PC-9 (cell line): ENCODE measurements around the gene SLC22A31. TPM values are rescaled to one million over a fixed set of nuclear protein-coding genes. Genes with fewer than 3 reads are reported as not detected.

Experiments used
- BruUV-seq: library from RNA; stranded (reverse); fragments of 400-500 nt; replicated peaks from 2 replicates; lab custom pipeline; 2021; lab: Mats Ljungman, UMichigan
- CTCF ChIA-PET: fragments of 300-600 bp; sonication (Branson Sonifier 250); formaldehyde crosslinking; loops from one replicate; lab custom pipeline; 2022; ENCODE audit warnings: antibody characterized with exemption; lab: Charles Lee
- POLR2A ChIA-PET: fragments of 300-600 bp; sonication (Branson Sonifier 250); formaldehyde crosslinking; loops from one replicate; lab custom pipeline; 2022; ENCODE audit warnings: antibody characterized with exemption; ENCODE audit not compliant: unreplicated experiment; lab: Charles Lee
- DNase-seq, 2 experiments: peaks; one replicate each; pipeline versions ENCODE4 v3.0.0 to v3.0.0-alpha.2; 2015 to 2022; ENCODE audit warnings: mixed read lengths in 1 of 2
- H2AFZ ChIP-seq: fragments of 200-600 bp; sonication (generic); 2 replicates; pipeline ENCODE4 v1.8.1; 2017; ENCODE audit warnings: antibody characterized with exemption
- H3F3A ChIP-seq: fragments of 200-600 bp; sonication (generic); 2 replicates; pipeline ENCODE4 v1.8.1; 2017; ENCODE audit warnings: antibody characterized with exemption, mild to moderate bottlenecking, low read depth; ENCODE audit not compliant: insufficient read depth
- H3K27ac ChIP-seq: fragments of 200-600 bp; sonication (generic); 2 replicates; pipeline ENCODE4 v1.6.1; 2016; ENCODE audit warnings: mixed run types
- H3K27me3 ChIP-seq: fragments of 200-600 bp; sonication (generic); 2 replicates; pipeline ENCODE4 v1.6.1; 2016; ENCODE audit warnings: low read depth, mixed run types; ENCODE audit not compliant: insufficient read depth
- H3K36me3 ChIP-seq: fragments of 200-600 bp; sonication (generic); 2 replicates; pipeline ENCODE4 v1.6.1; 2016; ENCODE audit warnings: low read depth, mixed run types
- H3K4me1 ChIP-seq: fragments of 200-600 bp; sonication (generic); replicated peaks from 2 replicates; pipeline ENCODE4 v1.6.1; 2016; ENCODE audit warnings: mixed run types; ENCODE audit not compliant: insufficient read depth
- H3K4me2 ChIP-seq: fragments of 200-600 bp; sonication (generic); 2 replicates; pipeline ENCODE4 v1.6.1; 2017; ENCODE audit warnings: mixed run types
- H3K4me3 ChIP-seq: fragments of 200-600 bp; sonication (generic); 2 replicates; pipeline ENCODE4 v1.6.1; 2016; ENCODE audit warnings: mixed run types
- H3K79me2 ChIP-seq: fragments of 200-600 bp; sonication (generic); 2 replicates; pipeline ENCODE4 v1.6.1; 2017; ENCODE audit warnings: low read depth, mixed run types
- H3K9me2 ChIP-seq: fragments of 200-600 bp; sonication (generic); 2 replicates; pipeline ENCODE4 v1.8.1; 2017; ENCODE audit warnings: mild to moderate bottlenecking; ENCODE audit not compliant: insufficient read depth
- H3K9me3 ChIP-seq: fragments of 200-600 bp; sonication (generic); 2 replicates; pipeline ENCODE4 v1.8.1; 2016; ENCODE audit warnings: low read depth; ENCODE audit not compliant: insufficient read depth
- H4K20me1 ChIP-seq: fragments of 200-600 bp; sonication (generic); 2 replicates; pipeline ENCODE4 v1.8.1; 2017; ENCODE audit not compliant: insufficient read depth
- EZH2 ChIP-seq: fragments of 200-600 bp; sonication (generic); IDR thresholded peaks from 2 replicates; pipeline ENCODE4 v1.8.0; 2017; ENCODE audit warnings: antibody characterized with exemption, low read depth
- intact Hi-C: fragments of 100-400 bp; cut with micrococcal nuclease; formaldehyde crosslinking; loops from one replicate; pipeline ENCODE4 v1.10.0; 2022; ENCODE audit not compliant: unreplicated experiment
- total RNA-seq: library from RNA; stranded (reverse); gene quantifications from 2 replicates; pipeline ENCODE4 v1.2.3, GENCODE V29; 2021
- TF ChIP-seq, protein P1 (sequence below): fragments of 200-600 bp; sonication (generic); conservative IDR thresholded peaks from 2 replicates; pipeline ENCODE4 v1.6.1; 2017; ENCODE audit warnings: mixed run types, antibody characterized with exemption, mild to moderate bottlenecking, moderate library complexity

SLC22A31 gene
- total RNA-seq, 1 experiment from 2014 or later: 2.5 TPM

DNA sequence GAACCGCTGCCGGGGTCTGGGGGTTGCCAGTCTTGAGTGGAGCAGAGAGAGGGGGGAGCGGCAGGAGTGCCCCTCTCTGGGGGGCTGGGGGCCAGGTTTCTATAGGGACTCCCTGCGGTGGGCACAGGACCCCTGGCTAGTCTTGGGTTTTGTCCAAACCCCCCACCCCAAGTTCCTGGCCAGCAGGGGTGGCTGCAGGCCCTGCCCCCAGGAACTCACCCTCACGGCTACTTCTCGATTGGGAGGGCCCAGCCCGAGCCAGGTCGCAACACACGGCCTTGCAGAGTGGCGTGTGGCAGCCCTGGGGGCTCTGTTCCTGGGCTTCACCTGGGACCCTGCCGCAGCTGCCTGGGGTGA is 28.2 kb downstream of the SLC22A31 start:
- H3K27ac ChIP-seq: no peak overlapping the region
- H4K20me1 ChIP-seq: no peaks in the 10 kb centered on the region; the same call in 1 of the 2 replicates
- no peaks in the 10 kb centered on the region for H3K36me3 ChIP-seq
- no peak overlapping the region for H2AFZ ChIP-seq
- DNase-seq: no peak
- intact Hi-C loops: loop anchor here (10.0 kb wide), 1 partner anchor 717 kb away; the partner anchor contains the start of gene ZFPM1
- H3K4me2 ChIP-seq: no peak overlapping the region
- H3K4me1 ChIP-seq: peaks cover 9% of the 10 kb centered on the region
- no peaks in the 10 kb centered on the region for H3K79me2 ChIP-seq
- peaks cover 11% of the 10 kb centered on the region; the same call in 1 of the 2 replicates for H3F3A ChIP-seq
- no peaks in the 10 kb centered on the region for H3K9me3 ChIP-seq
- peaks cover 32% of the 10 kb centered on the region for H3K27me3 ChIP-seq
- no peaks in the 10 kb centered on the region for H3K9me2 ChIP-seq
- H3K4me3 ChIP-seq: no peak overlapping the region
- ChIA-PET CTCF (no interaction called here), POLR2A (no interaction called here)
- no TSS peak for BruUV-seq
- TF ChIP-seq, protein P1, sequence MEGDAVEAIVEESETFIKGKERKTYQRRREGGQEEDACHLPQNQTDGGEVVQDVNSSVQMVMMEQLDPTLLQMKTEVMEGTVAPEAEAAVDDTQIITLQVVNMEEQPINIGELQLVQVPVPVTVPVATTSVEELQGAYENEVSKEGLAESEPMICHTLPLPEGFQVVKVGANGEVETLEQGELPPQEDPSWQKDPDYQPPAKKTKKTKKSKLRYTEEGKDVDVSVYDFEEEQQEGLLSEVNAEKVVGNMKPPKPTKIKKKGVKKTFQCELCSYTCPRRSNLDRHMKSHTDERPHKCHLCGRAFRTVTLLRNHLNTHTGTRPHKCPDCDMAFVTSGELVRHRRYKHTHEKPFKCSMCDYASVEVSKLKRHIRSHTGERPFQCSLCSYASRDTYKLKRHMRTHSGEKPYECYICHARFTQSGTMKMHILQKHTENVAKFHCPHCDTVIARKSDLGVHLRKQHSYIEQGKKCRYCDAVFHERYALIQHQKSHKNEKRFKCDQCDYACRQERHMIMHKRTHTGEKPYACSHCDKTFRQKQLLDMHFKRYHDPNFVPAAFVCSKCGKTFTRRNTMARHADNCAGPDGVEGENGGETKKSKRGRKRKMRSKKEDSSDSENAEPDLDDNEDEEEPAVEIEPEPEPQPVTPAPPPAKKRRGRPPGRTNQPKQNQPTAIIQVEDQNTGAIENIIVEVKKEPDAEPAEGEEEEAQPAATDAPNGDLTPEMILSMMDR: no peak
- no peak for TF ChIP-seq EZH2

DNA sequence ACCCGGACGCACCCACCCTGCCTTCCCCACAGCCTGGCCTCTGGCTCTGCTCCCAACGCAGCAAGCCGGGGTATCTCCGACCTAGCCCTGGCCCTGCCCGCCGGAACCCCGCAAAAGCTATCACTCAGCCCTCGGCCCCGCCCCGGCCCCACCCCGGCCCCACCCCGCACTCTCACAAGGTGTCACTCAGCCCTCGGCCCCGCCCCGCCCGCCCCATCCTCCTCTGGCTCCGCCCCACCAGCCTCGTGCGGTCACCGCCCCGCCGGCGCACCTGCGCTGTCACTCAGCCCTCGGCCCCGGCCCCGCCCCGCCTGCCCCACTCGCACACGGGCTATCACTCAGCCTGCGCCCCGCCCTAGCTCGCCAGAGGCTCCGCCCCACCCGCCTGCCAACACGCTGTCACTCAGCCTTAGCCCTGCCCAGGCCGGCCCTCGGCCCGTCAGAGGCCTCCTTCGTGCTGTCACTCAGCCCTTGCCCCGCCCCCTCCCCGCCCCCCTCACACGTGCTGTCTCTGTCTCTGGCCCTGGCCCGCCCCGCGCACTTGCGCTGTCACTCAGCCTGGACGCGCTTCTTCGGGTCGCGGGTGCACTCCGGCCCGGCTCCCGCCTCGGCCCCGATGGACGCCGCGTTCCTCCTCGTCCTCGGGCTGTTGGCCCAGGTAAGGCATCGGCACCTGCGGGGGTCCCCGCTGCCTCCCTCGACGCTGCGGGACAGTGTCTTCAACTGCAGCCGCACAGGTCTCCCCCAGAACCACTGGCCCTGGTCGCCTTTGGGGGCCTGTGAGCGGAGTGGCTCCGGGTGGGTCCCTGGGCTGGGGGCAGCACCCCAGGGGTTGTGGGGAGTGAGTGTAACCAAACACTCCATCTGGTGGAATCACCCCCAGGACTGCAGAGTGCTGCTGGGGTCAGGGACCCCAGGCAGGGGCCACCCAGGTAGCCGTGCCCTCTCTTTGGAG is 28.8 kb downstream of the SLC22A31 start, which contains the start of gene CDH15:
Gene CDH15 (plus strand): TSS at position 533 of the 955 bp plus-strand sequence. CDS start 84 bp downstream, at position 617.
- H3K36me3 ChIP-seq: no peaks in the 10 kb centered on the region
- peaks cover 11% of the 10 kb centered on the region; the same call in 1 of the 2 replicates for H3F3A ChIP-seq
- BruUV-seq: no TSS peak
- CTCF ChIA-PET: interaction anchor here (0.6 kb wide), 2 partner anchors 314 to 704 kb away, joined by 5 to 14 read pairs; no protein-coding TSS in a partner anchor
- peaks cover 11% of the 10 kb centered on the region for H3K4me1 ChIP-seq
- no peak within 1 kb of the TSS for H2AFZ ChIP-seq
- no peaks in the 10 kb centered on the region for H3K79me2 ChIP-seq
- intact Hi-C loops: loop anchor here (10.0 kb wide), 1 partner anchor 717 kb away; the partner anchor contains the start of gene ZFPM1
- peaks cover 32% of the 10 kb centered on the region for H3K27me3 ChIP-seq
- no peaks in the 10 kb centered on the region; the same call in 1 of the 2 replicates for H4K20me1 ChIP-seq
- TF ChIP-seq, protein P1: no peak
- no peak for TF ChIP-seq EZH2
- no peaks in the 10 kb centered on the region for H3K9me3 ChIP-seq
- H3K4me3 ChIP-seq: peak within 1 kb of the TSS; percentile 46; the same call in 1 of the 2 replicates
- POLR2A ChIA-PET: interaction anchor here (0.6 to 0.8 kb wide), 7 partner anchors 20 to 387 kb away, joined by 3 to 21 read pairs (median 9); partner anchors contain the start of genes APRT and SPG7
- peak within 1 kb of the TSS; percentile 75 for H3K4me2 ChIP-seq
- peak; percentile 86 to 96 for DNase-seq
- no peaks in the 10 kb centered on the region for H3K9me2 ChIP-seq
- H3K27ac ChIP-seq: no peak within 1 kb of the TSS
